Measurements from ENCODE around the gene HERC5. TPM values are rescaled to one million over a fixed set of nuclear protein-coding genes. Genes with fewer than 3 reads are reported as not detected.

The HERC5 gene
- total and polyA plus RNA-seq, 2 donors, result 19.1 to 19.3 TPM

DNA sequence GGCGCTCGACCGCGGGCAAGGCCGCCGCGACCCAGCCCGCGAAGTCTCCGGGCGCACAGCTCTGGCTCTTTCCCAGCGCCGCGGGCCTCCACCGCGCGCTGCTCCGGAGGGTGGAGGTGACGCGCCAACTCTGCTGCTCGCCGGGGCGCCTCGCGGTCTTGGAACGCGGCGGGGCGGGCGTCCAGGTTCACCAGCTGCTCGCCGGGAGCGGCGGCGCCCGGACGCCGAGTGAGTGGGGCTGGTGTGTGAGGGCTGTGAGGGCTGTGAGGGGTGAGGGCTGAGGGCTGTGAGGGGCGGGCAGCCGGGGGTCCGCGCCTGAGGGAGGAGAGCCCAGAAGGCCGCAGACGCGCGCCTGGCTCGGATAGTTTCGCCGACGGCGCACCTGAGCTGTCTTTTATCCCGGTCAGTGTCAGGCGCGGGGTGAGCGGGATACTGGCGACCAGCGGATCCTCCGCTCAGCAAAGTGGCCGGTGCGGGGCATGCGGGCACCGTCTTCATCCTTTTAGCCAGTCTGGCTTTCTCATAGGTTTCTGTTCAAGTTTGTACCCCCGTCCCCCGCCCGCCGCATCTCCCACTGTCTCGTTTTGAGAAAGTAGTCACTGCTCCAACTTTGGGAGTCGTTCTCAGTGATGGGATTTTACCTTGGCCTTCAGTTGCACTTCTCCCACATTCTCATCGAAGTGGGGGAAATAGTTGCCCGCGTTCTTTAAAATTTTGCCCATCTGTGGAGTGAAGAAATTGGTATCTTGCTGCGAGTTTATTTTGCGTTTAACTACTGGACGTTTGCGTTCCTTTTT lies 586 bp downstream of the HERC5 start:
- peak overlapping the region; percentile 56 to 62 for H3K4me3 ChIP-seq (ENCODE audit: low read length in 2 of 2)
- DNase-seq (ENCODE audit: low read depth in 6 of 9, low spot score in 9 of 9), result peak in 1 of 9 donors; percentile 23

DNA sequence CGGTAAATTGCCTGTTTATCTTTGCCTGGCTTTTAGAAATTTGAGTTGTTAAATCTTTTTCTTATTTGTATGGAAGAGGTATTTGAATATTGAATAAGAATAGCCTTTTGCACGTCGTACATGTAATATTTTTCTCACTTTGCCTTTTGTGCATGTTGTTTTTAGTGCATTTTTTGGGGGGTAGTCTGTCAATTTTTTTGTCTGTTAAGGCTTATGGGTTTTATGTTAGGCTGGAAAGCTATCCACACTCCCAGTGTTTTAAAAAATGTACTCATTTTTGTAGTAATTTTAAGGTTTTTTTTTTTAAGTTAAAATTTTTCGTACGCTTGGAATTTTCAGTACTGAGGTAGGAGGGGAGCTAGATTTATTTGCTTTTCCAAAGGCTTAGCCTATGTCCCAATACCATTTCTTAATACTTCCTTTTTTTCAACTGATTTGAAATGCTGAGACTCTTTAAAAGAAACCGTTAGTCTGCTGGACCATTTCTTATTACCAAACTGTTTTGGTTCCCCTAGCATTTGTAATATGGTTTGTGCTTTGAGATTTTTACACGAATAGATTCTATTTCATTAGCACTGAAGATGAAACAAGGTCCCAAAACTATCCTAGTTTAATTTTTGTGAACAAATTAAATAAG lies 1.3 kb downstream of the HERC5 start:
- Histone ChIP-seq H3K27me3 (ENCODE audit: control insufficient read depth in 2 of 2, insufficient read depth in 1 of 2, low read length in 1 of 2) (peaks cover 10 to 22% of the 10 kb centered on the region in 2 donors), H3K4me1 (ENCODE audit: control insufficient read depth in 2 of 2, insufficient read depth in 2 of 2, low read length in 2 of 2) (peaks cover 4 to 7% of the 10 kb centered on the region in 2 donors), H3K27ac (ENCODE audit: low read depth in 1 of 2, low read length in 1 of 2) (no peak overlapping the region), H3K36me3 (ENCODE audit: control insufficient read depth in 2 of 2, insufficient read depth in 2 of 2, low read length in 1 of 2) (no peaks in the 10 kb centered on the region), H3K9me3 (ENCODE audit: control insufficient read depth in 2 of 2, insufficient read depth in 1 of 2, low read length in 1 of 2) (peaks cover 0 to 4% of the 10 kb centered on the region in 2 donors), H3K4me3 (ENCODE audit: low read length in 2 of 2) (peak overlapping the region in 1 of 2 donors; percentile 56)
- DNase-seq (ENCODE audit: low read depth in 6 of 9, low spot score in 9 of 9), result peak in 1 of 9 donors; percentile 3
- 64% methylated on average over 7 of the region's 7 CpGs for WGBS

More for the DNA sequence above, 586 bp downstream of the HERC5 start:
- Histone ChIP-seq H3K4me1 (ENCODE audit: control insufficient read depth in 2 of 2, insufficient read depth in 2 of 2, low read length in 2 of 2) (peaks cover 4 to 7% of the 10 kb centered on the region in 2 donors), H3K27ac (ENCODE audit: low read depth in 1 of 2, low read length in 1 of 2) (peak overlapping the region in 1 of 2 donors; percentile 36), H3K9me3 (ENCODE audit: control insufficient read depth in 2 of 2, insufficient read depth in 1 of 2, low read length in 1 of 2) (peaks cover 1 to 8% of the 10 kb centered on the region in 2 donors), H3K36me3 (ENCODE audit: control insufficient read depth in 2 of 2, insufficient read depth in 2 of 2, low read length in 1 of 2) (no peaks in the 10 kb centered on the region), H3K27me3 (ENCODE audit: control insufficient read depth in 2 of 2, insufficient read depth in 1 of 2, low read length in 1 of 2) (peaks cover 10 to 22% of the 10 kb centered on the region in 2 donors)
- 7% methylated on average over 75 of the region's 75 CpGs for WGBS

DNA sequence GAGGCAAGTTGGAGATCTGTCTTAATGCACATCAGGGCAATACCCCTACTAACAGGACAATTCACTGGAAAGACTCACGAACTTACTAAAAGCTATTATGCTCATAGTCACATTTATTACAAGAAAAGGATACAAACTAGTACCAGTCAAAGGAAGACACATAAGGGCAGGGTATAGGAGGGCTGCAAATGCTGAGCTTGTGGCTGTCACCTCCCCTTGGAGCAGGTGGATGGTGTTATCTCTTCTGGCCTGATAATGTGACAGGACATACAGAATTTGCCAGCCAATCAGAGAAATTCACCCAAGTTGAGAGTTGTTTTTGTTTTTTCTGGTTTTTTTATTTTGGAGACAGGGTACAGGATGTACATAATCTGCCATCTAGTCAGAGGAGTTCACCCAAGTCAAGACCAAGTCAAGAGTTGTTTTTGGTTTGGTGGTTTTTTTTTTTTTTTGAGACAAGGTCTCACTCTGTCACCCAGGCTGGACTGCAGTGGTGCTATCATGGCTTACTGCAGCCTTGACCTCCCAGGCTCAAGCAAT lies 8.8 kb downstream of the HERC5 start:
- peaks cover 0 to 6% of the 10 kb centered on the region in 2 donors for H3K36me3 ChIP-seq (ENCODE audit: control insufficient read depth in 2 of 2, insufficient read depth in 2 of 2, low read length in 1 of 2)
- 96% methylated on average over 1 of the region's 1 CpG for WGBS

DNA sequence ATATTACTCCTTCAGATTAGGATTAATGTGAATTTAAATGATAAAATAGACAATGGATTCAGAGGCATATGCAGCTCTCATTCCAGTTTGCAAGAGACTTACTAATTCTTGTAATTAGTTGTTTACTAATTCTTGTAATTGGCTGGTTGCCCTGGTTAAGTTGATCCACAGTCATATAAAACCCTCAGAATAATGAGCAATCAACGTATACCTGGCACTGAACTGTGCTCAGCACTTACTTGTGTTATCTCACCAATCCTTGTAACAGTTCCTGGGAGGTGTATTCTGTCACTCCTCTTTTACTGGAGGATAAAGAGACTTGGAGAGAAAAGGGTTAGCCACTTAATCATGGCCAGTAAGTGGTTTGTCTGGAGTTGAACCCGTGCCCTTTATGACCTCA lies 10.5 kb downstream of the HERC5 start:
- Histone ChIP-seq H3K9me3 (ENCODE audit: control insufficient read depth in 2 of 2, insufficient read depth in 1 of 2, low read length in 1 of 2) (no peaks in the 10 kb centered on the region), H3K36me3 (ENCODE audit: control insufficient read depth in 2 of 2, insufficient read depth in 2 of 2, low read length in 1 of 2) (peaks cover 0 to 6% of the 10 kb centered on the region in 2 donors), H3K27ac (ENCODE audit: low read depth in 1 of 2, low read length in 1 of 2) (no peak overlapping the region), H3K4me3 (ENCODE audit: low read length in 2 of 2) (no peak overlapping the region), H3K4me1 (ENCODE audit: control insufficient read depth in 2 of 2, insufficient read depth in 2 of 2, low read length in 2 of 2) (no peaks in the 10 kb centered on the region), H3K27me3 (ENCODE audit: control insufficient read depth in 2 of 2, insufficient read depth in 1 of 2, low read length in 1 of 2) (no peaks in the 10 kb centered on the region)
- WGBS, result 94% methylated on average over 2 of the region's 2 CpGs
- no peak for DNase-seq (ENCODE audit: low read depth in 6 of 9, low spot score in 9 of 9)

More for the DNA sequence above, 8.8 kb downstream of the HERC5 start:
- H3K4me3 ChIP-seq (ENCODE audit: low read length in 2 of 2), result no peak overlapping the region
- no peak for DNase-seq (ENCODE audit: low read depth in 6 of 9, low spot score in 9 of 9)
- no peaks in the 10 kb centered on the region for H3K9me3 ChIP-seq (ENCODE audit: control insufficient read depth in 2 of 2, insufficient read depth in 1 of 2, low read length in 1 of 2)
- no peaks in the 10 kb centered on the region for H3K27me3 ChIP-seq (ENCODE audit: control insufficient read depth in 2 of 2, insufficient read depth in 1 of 2, low read length in 1 of 2)
- no peaks in the 10 kb centered on the region for H3K4me1 ChIP-seq (ENCODE audit: control insufficient read depth in 2 of 2, insufficient read depth in 2 of 2, low read length in 2 of 2)
- H3K27ac ChIP-seq (ENCODE audit: low read depth in 1 of 2, low read length in 1 of 2), result no peak overlapping the region

- DNase-seq (ENCODE audit: low read depth in 6 of 9, low spot score in 9 of 9), result no peak
- Histone ChIP-seq H3K27me3 (ENCODE audit: control insufficient read depth in 2 of 2, insufficient read depth in 1 of 2, low read length in 1 of 2) (no peaks in the 10 kb centered on the region), H3K27ac (ENCODE audit: low read depth in 1 of 2, low read length in 1 of 2) (no peak overlapping the region), H3K4me1 (ENCODE audit: control insufficient read depth in 2 of 2, insufficient read depth in 2 of 2, low read length in 2 of 2) (no peaks in the 10 kb centered on the region), H3K4me3 (ENCODE audit: low read length in 2 of 2) (no peak overlapping the region), H3K36me3 (ENCODE audit: control insufficient read depth in 2 of 2, insufficient read depth in 2 of 2, low read length in 1 of 2) (peaks cover under 1 to 2% of the 10 kb centered on the region in 2 donors), H3K9me3 (ENCODE audit: control insufficient read depth in 2 of 2, insufficient read depth in 1 of 2, low read length in 1 of 2) (no peaks in the 10 kb centered on the region)
- 96% methylated on average over 5 of the region's 5 CpGs for WGBS
These were observed 20.4 kb downstream of the HERC5 start for GRCh38 chr4:88477229-88477860.

GRCh38 chr4:88478247-88478646 lies 21.3 kb downstream of the HERC5 start:
- H3K27me3 ChIP-seq (ENCODE audit: control insufficient read depth in 2 of 2, insufficient read depth in 1 of 2, low read length in 1 of 2), result no peaks in the 10 kb centered on the region
- DNase-seq (ENCODE audit: low read depth in 6 of 9, low spot score in 9 of 9), result no peak
- H3K36me3 ChIP-seq (ENCODE audit: control insufficient read depth in 2 of 2, insufficient read depth in 2 of 2, low read length in 1 of 2), result peaks cover 2 to 3% of the 10 kb centered on the region in 2 donors
- H3K27ac ChIP-seq (ENCODE audit: low read depth in 1 of 2, low read length in 1 of 2), result no peak overlapping the region
- 98% methylated on average over 2 of the region's 2 CpGs for WGBS
- H3K4me1 ChIP-seq (ENCODE audit: control insufficient read depth in 2 of 2, insufficient read depth in 2 of 2, low read length in 2 of 2), result no peaks in the 10 kb centered on the region
- H3K9me3 ChIP-seq (ENCODE audit: control insufficient read depth in 2 of 2, insufficient read depth in 1 of 2, low read length in 1 of 2), result no peaks in the 10 kb centered on the region
- H3K4me3 ChIP-seq (ENCODE audit: low read length in 2 of 2), result no peak overlapping the region

- H3K4me3 ChIP-seq (ENCODE audit: low read length in 2 of 2), result no peak overlapping the region
- no peaks in the 10 kb centered on the region for H3K27me3 ChIP-seq (ENCODE audit: control insufficient read depth in 2 of 2, insufficient read depth in 1 of 2, low read length in 1 of 2)
- H3K4me1 ChIP-seq (ENCODE audit: control insufficient read depth in 2 of 2, insufficient read depth in 2 of 2, low read length in 2 of 2), result no peaks in the 10 kb centered on the region
- WGBS, result 92% methylated on average over 1 of the region's 1 CpG
- H3K9me3 ChIP-seq (ENCODE audit: control insufficient read depth in 2 of 2, insufficient read depth in 1 of 2, low read length in 1 of 2), result no peaks in the 10 kb centered on the region
- DNase-seq (ENCODE audit: low read depth in 6 of 9, low spot score in 9 of 9), result no peak
- peaks cover 0 to 3% of the 10 kb centered on the region in 2 donors for H3K36me3 ChIP-seq (ENCODE audit: control insufficient read depth in 2 of 2, insufficient read depth in 2 of 2, low read length in 1 of 2)
- no peak overlapping the region for H3K27ac ChIP-seq (ENCODE audit: low read depth in 1 of 2, low read length in 1 of 2)
These were observed 24.6 kb downstream of the HERC5 start for GRCh38 chr4:88481537-88481936.

GRCh38 chr4:88489100-88489761 lies 32.3 kb downstream of the HERC5 start:
- Histone ChIP-seq H3K36me3 (ENCODE audit: control insufficient read depth in 2 of 2, insufficient read depth in 2 of 2, low read length in 1 of 2) (no peaks in the 10 kb centered on the region), H3K27me3 (ENCODE audit: control insufficient read depth in 2 of 2, insufficient read depth in 1 of 2, low read length in 1 of 2) (no peaks in the 10 kb centered on the region), H3K4me1 (ENCODE audit: control insufficient read depth in 2 of 2, insufficient read depth in 2 of 2, low read length in 2 of 2) (peaks cover 0 to 4% of the 10 kb centered on the region in 2 donors), H3K27ac (ENCODE audit: low read depth in 1 of 2, low read length in 1 of 2) (no peak overlapping the region), H3K4me3 (ENCODE audit: low read length in 2 of 2) (no peak overlapping the region), H3K9me3 (ENCODE audit: control insufficient read depth in 2 of 2, insufficient read depth in 1 of 2, low read length in 1 of 2) (no peaks in the 10 kb centered on the region)
- 46% methylated on average over 4 of the region's 4 CpGs for WGBS
- DNase-seq (ENCODE audit: low read depth in 6 of 9, low spot score in 9 of 9), result peak in 4 of 9 donors; percentile 2 to 42 (median 2)

Data from thymus (tissue), 11 donors.